A673 (cell line): ENCODE results near the gene ZNF277. TPM values are rescaled to one million over a fixed set of nuclear protein-coding genes. Genes with fewer than 3 reads are reported as not detected.

ENCODE experiments used
- BruUV-seq: library from RNA; stranded (reverse); fragments of 400-500 nt; replicated peaks from 2 replicates; lab custom pipeline; 2021; lab: Mats Ljungman, UMichigan
- CTCF ChIA-PET: fragments of 300-600 bp; sonication (Branson Sonifier 250); formaldehyde crosslinking; loops from one replicate; lab custom pipeline; 2022; ENCODE audit warnings: antibody characterized with exemption; lab: Charles Lee
- POLR2A ChIA-PET: fragments of 300-600 bp; sonication (Branson Sonifier 250); formaldehyde crosslinking; loops from one replicate; lab custom pipeline; 2022; ENCODE audit warnings: antibody characterized with exemption; ENCODE audit not compliant: low non-redundant PET; lab: Charles Lee
- DNase-seq: peaks from one replicate; pipeline ENCODE4 v3.0.0-alpha.2; 2015; ENCODE audit warnings: low spot score
- H3K27ac ChIP-seq: fragments of 200-600 bp; sonication (generic); 2 replicates; pipeline ENCODE4 v1.5.1; 2016; ENCODE audit warnings: mixed run types, low read depth, mild to moderate bottlenecking, mixed read lengths, antibody characterized with exemption, low read length; ENCODE audit not compliant: poor library complexity, severe bottlenecking
- H3K27me3 ChIP-seq: fragments of 200-600 bp; sonication (generic); replicated peaks from 2 replicates; pipeline ENCODE4 v1.6.1; 2017; ENCODE audit warnings: mixed run types, low read depth, mild to moderate bottlenecking, mixed read lengths, antibody characterized with exemption, low read length; ENCODE audit not compliant: insufficient read depth, poor library complexity
- H3K36me3 ChIP-seq: fragments of 200-600 bp; sonication (generic); 2 replicates; pipeline ENCODE4 v1.6.1; 2016; ENCODE audit warnings: mixed run types, mild to moderate bottlenecking, mixed read lengths, antibody characterized with exemption, low read length; ENCODE audit not compliant: insufficient read depth, poor library complexity, severe bottlenecking
- H3K4me1 ChIP-seq: fragments of 200-600 bp; sonication (generic); 2 replicates; pipeline ENCODE4 v1.6.1; 2017; ENCODE audit warnings: mixed run types, mild to moderate bottlenecking, mixed read lengths, antibody characterized with exemption, low read length; ENCODE audit not compliant: insufficient read depth, poor library complexity, severe bottlenecking
- H3K4me3 ChIP-seq: fragments of 200-600 bp; sonication (generic); 2 replicates; pipeline ENCODE4 v1.5.1; 2016; ENCODE audit warnings: low read depth, mixed run types, mild to moderate bottlenecking, mixed read lengths, low read length; ENCODE audit not compliant: poor library complexity, severe bottlenecking
- H3K9me3 ChIP-seq: fragments of 200-600 bp; sonication (generic); 2 replicates; pipeline ENCODE4 v1.6.1; 2016; ENCODE audit warnings: mixed run types, low read depth, mild to moderate bottlenecking, mixed read lengths, antibody characterized with exemption, low read length; ENCODE audit not compliant: poor library complexity, severe bottlenecking
- EZH2 ChIP-seq: fragments of 200-600 bp; sonication (generic); IDR thresholded peaks from 2 replicates; pipeline ENCODE4 v1.6.1; 2017; ENCODE audit warnings: borderline replicate concordance, low read depth, mild to moderate bottlenecking, mixed read lengths, antibody characterized with exemption, low read length; ENCODE audit not compliant: poor library complexity, severe bottlenecking
- intact Hi-C: fragments of 100-400 bp; cut with micrococcal nuclease; formaldehyde crosslinking; loops from one replicate; pipeline ENCODE4 v1.10.0; 2022; ENCODE audit not compliant: unreplicated experiment
- total RNA-seq: library from RNA; stranded (reverse); gene quantifications from 2 replicates; pipeline ENCODE4 v1.2.3, GENCODE V29; 2021
- TF ChIP-seq, protein P1 (sequence below): fragments of 300-800, 200-600 bp; sonication (generic); conservative IDR thresholded peaks from 2 replicates; pipeline ENCODE4 v1.5.1; 2017; ENCODE audit warnings: low read depth, mild to moderate bottlenecking, antibody characterized with exemption, low read length, moderate library complexity, mixed read lengths

ZNF277 gene
- total RNA-seq, 1 experiment from 2014 or later, result 17.7 TPM

DNA sequence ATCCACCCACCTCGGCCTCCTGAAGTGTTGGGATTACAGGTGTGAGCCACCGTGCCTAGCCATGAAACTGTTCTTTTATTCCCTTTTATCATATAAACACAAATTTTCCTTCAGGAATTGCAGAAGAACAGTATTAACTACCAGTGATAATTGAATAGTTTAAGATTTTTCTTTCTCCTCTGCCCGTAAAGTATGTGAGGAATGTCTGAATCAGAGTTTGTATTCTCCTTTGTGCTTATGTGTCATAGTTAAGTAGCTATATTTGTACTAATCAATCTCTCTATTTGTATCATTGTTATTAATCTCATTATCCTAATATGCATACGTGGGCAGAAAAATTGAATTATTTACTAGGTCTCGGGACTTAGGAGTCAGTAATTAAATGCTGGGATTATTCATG lies 83.6 kb downstream of the ZNF277 start:
- Histone ChIP-seq H3K27me3 (no peaks in the 10 kb centered on the region), H3K27ac (no peak overlapping the region), H3K36me3 (no peaks in the 10 kb centered on the region), H3K4me1 (peaks cover 21% of the 10 kb centered on the region), H3K9me3 (no peaks in the 10 kb centered on the region), H3K4me3 (no peak overlapping the region)
- intact Hi-C loops, result no loop called here
- no peak for DNase-seq
- no TSS peak for BruUV-seq
- TF ChIP-seq, protein P1, sequence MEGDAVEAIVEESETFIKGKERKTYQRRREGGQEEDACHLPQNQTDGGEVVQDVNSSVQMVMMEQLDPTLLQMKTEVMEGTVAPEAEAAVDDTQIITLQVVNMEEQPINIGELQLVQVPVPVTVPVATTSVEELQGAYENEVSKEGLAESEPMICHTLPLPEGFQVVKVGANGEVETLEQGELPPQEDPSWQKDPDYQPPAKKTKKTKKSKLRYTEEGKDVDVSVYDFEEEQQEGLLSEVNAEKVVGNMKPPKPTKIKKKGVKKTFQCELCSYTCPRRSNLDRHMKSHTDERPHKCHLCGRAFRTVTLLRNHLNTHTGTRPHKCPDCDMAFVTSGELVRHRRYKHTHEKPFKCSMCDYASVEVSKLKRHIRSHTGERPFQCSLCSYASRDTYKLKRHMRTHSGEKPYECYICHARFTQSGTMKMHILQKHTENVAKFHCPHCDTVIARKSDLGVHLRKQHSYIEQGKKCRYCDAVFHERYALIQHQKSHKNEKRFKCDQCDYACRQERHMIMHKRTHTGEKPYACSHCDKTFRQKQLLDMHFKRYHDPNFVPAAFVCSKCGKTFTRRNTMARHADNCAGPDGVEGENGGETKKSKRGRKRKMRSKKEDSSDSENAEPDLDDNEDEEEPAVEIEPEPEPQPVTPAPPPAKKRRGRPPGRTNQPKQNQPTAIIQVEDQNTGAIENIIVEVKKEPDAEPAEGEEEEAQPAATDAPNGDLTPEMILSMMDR, result no peak
- no peak for TF ChIP-seq EZH2
- ChIA-PET CTCF (no interaction called here), POLR2A (no interaction called here)

DNA sequence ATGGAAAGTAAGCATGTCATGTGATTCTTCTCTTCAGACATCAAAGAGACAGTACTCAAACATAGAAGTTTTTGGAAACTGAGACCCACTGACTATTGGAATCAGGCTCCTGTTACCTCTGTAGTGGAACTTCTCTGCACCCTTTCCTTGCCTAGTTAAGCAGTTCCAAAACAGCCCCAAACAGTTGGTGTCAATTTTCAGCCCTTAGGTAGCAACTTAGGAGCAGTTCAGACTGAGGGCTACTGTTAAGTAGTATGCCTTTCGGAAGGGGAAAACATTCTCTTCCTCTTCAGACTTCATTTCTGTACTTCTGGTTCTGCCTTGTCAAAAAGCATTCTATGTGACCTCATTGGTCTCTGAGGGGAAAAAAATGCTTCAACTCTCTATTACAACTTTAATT lies 85.7 kb downstream of the ZNF277 start:
- intact Hi-C loops, result no loop called here
- ChIA-PET POLR2A (no interaction called here), CTCF (no interaction called here)
- H3K9me3 ChIP-seq, result no peaks in the 10 kb centered on the region
- TF ChIP-seq, protein P1, result no peak
- no peak for TF ChIP-seq EZH2
- H3K36me3 ChIP-seq, result no peaks in the 10 kb centered on the region
- no TSS peak for BruUV-seq
- H3K4me3 ChIP-seq, result no peak overlapping the region
- peaks cover 16% of the 10 kb centered on the region for H3K4me1 ChIP-seq
- DNase-seq, result no peak
- no peak overlapping the region for H3K27ac ChIP-seq
- no peaks in the 10 kb centered on the region for H3K27me3 ChIP-seq

DNA sequence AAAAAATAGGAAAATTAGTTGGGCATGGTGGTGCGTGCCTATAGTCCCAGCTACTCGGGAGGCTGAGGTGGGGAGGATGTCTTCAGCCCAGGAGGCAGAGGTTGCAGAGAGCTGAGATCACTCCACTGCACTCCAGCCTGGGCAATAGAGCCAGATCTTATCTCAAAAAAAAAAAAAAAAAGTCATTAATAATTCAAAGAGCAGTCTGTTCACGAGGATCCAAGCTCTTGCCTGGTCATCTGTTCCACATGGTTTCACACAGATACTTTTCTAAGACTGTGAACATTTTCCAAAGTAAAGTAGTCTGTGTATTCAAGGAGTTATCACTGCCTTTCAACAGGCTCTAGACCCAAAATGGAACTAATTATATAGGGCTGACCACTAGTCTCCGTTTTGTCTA lies 86.9 kb downstream of the ZNF277 start:
- no peak overlapping the region for H3K4me3 ChIP-seq
- no peaks in the 10 kb centered on the region for H3K36me3 ChIP-seq
- POLR2A ChIA-PET, result no interaction called here
- no TSS peak for BruUV-seq
- peaks cover 18% of the 10 kb centered on the region for H3K4me1 ChIP-seq
- CTCF ChIA-PET, result no interaction called here
- no peak overlapping the region for H3K27ac ChIP-seq
- intact Hi-C loops, result no loop called here
- DNase-seq, result no peak
- H3K27me3 ChIP-seq, result no peaks in the 10 kb centered on the region
- H3K9me3 ChIP-seq, result no peaks in the 10 kb centered on the region
- TF ChIP-seq EZH2, result no peak
- TF ChIP-seq, protein P1, result no peak
